H1 (cell line): ENCODE data around the gene SLC38A8. TPM values are rescaled to one million over a fixed set of nuclear protein-coding genes. Genes with fewer than 3 reads are reported as not detected.

Experiments used
- HDAC6 ChIP-seq: IDR thresholded peaks from one replicate; pipeline ENCODE4 v1.7.1; 2012; ENCODE audit warnings: low read depth, mild to moderate bottlenecking, inconsistent platforms, low read length, moderate library complexity
- polyA plus RNA-seq, 7 experiments: library from polyadenylated mRNA; depleted of rRNA in 3 of 7; stranded (reverse) in 5 of 7; unstranded in 2 of 7; fragments of >200 nt in 5 of 7; fragments of 200-250 nt in 2 of 7; gene quantifications; 1 replicate in 5 of 7; 2 replicates in 1 of 7; 4 replicates in 1 of 7; pipeline versions ENCODE4 v1.2.1 to v1.2.3, GENCODE V29; 2011 to 2013; ENCODE audit warnings: missing spikeins in 2 of 7, mixed read lengths in 2 of 7
- total RNA-seq: library from RNA; stranded (reverse); fragmentation: NEBNext Ultra II Directional; extraction: Animal tissue kit (Norgen Biotek cat#: 25700); gene quantifications from 2 replicates; pipeline ENCODE4 v1.2.1, GENCODE V29; 2021

The SLC38A8 gene
- total and polyA plus RNA-seq, 2 of the 8 experiments (the other 6 are each of a cell fraction or from before 2014, with no cell fraction given): 0.08 TPM; not detected in 1

- TF ChIP-seq HDAC6: no peak
Observed at GRCh38 chr16:84009282-84009681, 33.3 kb downstream of the SLC38A8 start (continued).
